GM12878 (cell line): Measurements from ENCODE around the gene KRT80. TPM values are rescaled to one million over a fixed set of nuclear protein-coding genes. Genes with fewer than 3 reads are reported as not detected.

Experiments
- ATAC-seq: fragments of 200-7000 bp; cut with Tn5 transposase; 3 replicates; pipeline ENCODE4 v1.9.1; 2020; ENCODE audit warnings: mild to moderate bottlenecking, moderate library complexity
- BruUV-seq: library from RNA; stranded (reverse); fragments of 400-500 nt; replicated peaks from 2 replicates; lab custom pipeline; 2021; lab: Mats Ljungman, UMichigan
- CTCF ChIA-PET: fragments of 300-600 bp; sonication (Branson Sonifier 250); formaldehyde crosslinking; extraction: SDS; loops from one replicate; lab custom pipeline; 2021; ENCODE audit warnings: inconsistent platforms; lab: Yijun Ruan, JAX
- POLR2A ChIA-PET: fragments of 350-600 bp; formaldehyde crosslinking; extraction: SDS; loops from one replicate; lab custom pipeline; 2021; ENCODE audit warnings: inconsistent platforms; lab: Charles Lee
- RAD21 ChIA-PET: fragments of 300-600 bp; sonication (Branson Sonifier 250); formaldehyde crosslinking; loops from one replicate; lab custom pipeline; 2023; ENCODE audit warnings: antibody characterized with exemption; ENCODE audit not compliant: unreplicated experiment; lab: Charles Lee
- SMC1A ChIA-PET: fragments of 300-600 bp; sonication (Branson Sonifier 250); formaldehyde crosslinking; loops from one replicate; lab custom pipeline; 2023; ENCODE audit not compliant: unreplicated experiment, uncharacterized antibody; lab: Charles Lee
- DNase-seq: peaks from one replicate; pipeline ENCODE4 v3.0.0-alpha.2; 2011; ENCODE audit warnings: low read depth, low spot score
- FAIRE-seq: peaks from 3 replicates; lab custom pipeline; 2011; peaks lifted over from hg19 to GRCh38; lab: Jason Lieb, UNC
- H2AFZ ChIP-seq: 2 replicates; pipeline ENCODE4 v1.6.0; 2011; ENCODE audit warnings: low read depth, low read length, control low read depth; ENCODE audit not compliant: control insufficient read depth
- H3K27ac ChIP-seq: 2 replicates; pipeline ENCODE4 v1.5.1; 2011; ENCODE audit warnings: control low read depth; ENCODE audit not compliant: control insufficient read depth, insufficient read depth
- H3K27me3 ChIP-seq, 2 experiments: replicated peaks in 1 of 2; 2 replicates each; pipeline versions ENCODE4 v1.6.0 to v1.6.1; 2011; ENCODE audit warnings: low read length in 1 of 2; ENCODE audit not compliant: control insufficient read depth in 2 of 2, insufficient read depth in 2 of 2
- H3K36me3 ChIP-seq, 2 experiments: 2 replicates each; pipeline ENCODE4 v1.5.1; 2011; ENCODE audit warnings: low read length in 1 of 2; ENCODE audit not compliant: control insufficient read depth in 2 of 2, insufficient read depth in 2 of 2
- H3K4me1 ChIP-seq: 2 replicates; pipeline ENCODE4 v1.6.1; 2011; ENCODE audit warnings: mild to moderate bottlenecking, low read length, moderate library complexity, mixed read lengths; ENCODE audit not compliant: control insufficient read depth, insufficient read depth
- H3K4me2 ChIP-seq: 2 replicates; pipeline ENCODE4 v1.6.0; 2011; ENCODE audit warnings: control low read depth; ENCODE audit not compliant: control insufficient read depth, insufficient read depth
- H3K4me3 ChIP-seq: fragments of 200-600 bp; sonication (generic); 2 replicates; pipeline ENCODE4 v1.5.1; 2016
- H3K79me2 ChIP-seq: 2 replicates; pipeline ENCODE4 v1.6.0; 2011; ENCODE audit warnings: low read length; ENCODE audit not compliant: control insufficient read depth, insufficient read depth
- H3K9ac ChIP-seq: 2 replicates; pipeline ENCODE4 v1.8.0; 2011; ENCODE audit warnings: low read length, control low read depth, mixed read lengths; ENCODE audit not compliant: control insufficient read depth, insufficient read depth
- H3K9me3 ChIP-seq: replicated peaks from 3 replicates; pipeline ENCODE4 v1.5.1; 2011; ENCODE audit warnings: mild to moderate bottlenecking, low read length; ENCODE audit not compliant: control insufficient read depth, insufficient read depth
- H4K20me1 ChIP-seq: 2 replicates; pipeline ENCODE4 v1.6.0; 2011; ENCODE audit not compliant: control insufficient read depth, insufficient read depth
- HDGF ChIP-seq: fragments of 450-650 bp; IDR thresholded peaks from 2 replicates; pipeline ENCODE4 v1.6.1; 2016; ENCODE audit warnings: antibody characterized with exemption
- MYB ChIP-seq: fragments of 150-350 bp; IDR thresholded peaks from 2 replicates; pipeline ENCODE4 v1.6.1; 2014; ENCODE audit warnings: mild to moderate bottlenecking, low read depth, low read length, borderline replicate concordance
- RELB ChIP-seq: fragments of 450-650 bp; IDR thresholded peaks from 2 replicates; pipeline ENCODE4 v1.6.1; 2017; ENCODE audit warnings: low read depth, mild to moderate bottlenecking, moderate library complexity
- SIN3A ChIP-seq: IDR thresholded peaks from 2 replicates; pipeline ENCODE4 v1.6.1; 2012; ENCODE audit warnings: low read depth, low read length, improper control_type of control experiment
- ZSCAN29 ChIP-seq: fragments of 450-650 bp; IDR thresholded peaks from 2 replicates; pipeline ENCODE4 v1.6.1; 2017; ENCODE audit warnings: mild to moderate bottlenecking, moderate library complexity
- WGBS: methylation state at CpG from one replicate; pipeline ENCODE4 v1.1.6; 2016; ENCODE audit warnings: low lambda C conversion rate; ENCODE audit not compliant: insufficient replicate concordance, insufficient coverage; ENCODE audit errors: missing lambda C conversion rate; 5-methylcytosine and 5-hydroxymethylcytosine counted together
- in situ Hi-C: fragments of 300-500 bp; cut with MboI; formaldehyde crosslinking; loops from 9 replicates; pipeline ENCODE4 v1.14.3; 2018; ENCODE audit warnings: mixed read lengths
- intact Hi-C: fragments of 100-400 bp; cut with micrococcal nuclease; formaldehyde crosslinking; loops from one replicate; pipeline ENCODE4 v1.14.2; 2022; ENCODE audit not compliant: unreplicated experiment
- polyA plus RNA-seq, 11 experiments: library from polyadenylated mRNA; depleted of rRNA in 4 of 11; unstranded in 6 of 11; stranded (reverse) in 5 of 11; fragments of >200 nt; fragmentation: Nextera tagmentation in 4 of 11; fragmentation: Illumina TruSeq in 1 of 11; extraction: Ambion mirVana in 4 of 11; extraction: Trizol in 1 of 11; gene quantifications; 1 replicate in 1 of 11; 2 replicates in 10 of 11; pipeline versions ENCODE4 v1.2.1 to v1.2.3, GENCODE V29; 2011 to 2016; ENCODE audit warnings: inconsistent platforms in 2 of 11, missing spikeins in 2 of 11, low read depth in 1 of 11
- total RNA-seq, 4 experiments: library from RNA; depleted of rRNA in 3 of 4; stranded (reverse); fragments of >200 nt in 3 of 4; fragmentation: Illumina TruSeq in 1 of 4; extraction: Trizol in 1 of 4; gene quantifications; 2 replicates each; pipeline versions ENCODE4 v1.2.1 to v1.2.3, GENCODE V29; 2013 to 2021

KRT80 gene
- total and polyA plus RNA-seq, 10 of the 15 experiments (the other 5 are each of a cell fraction or from before 2014, with no cell fraction given) = 0.01 TPM; not detected in 9

- H2AFZ ChIP-seq = no peak overlapping the region
- H3K9me3 ChIP-seq = no peaks in the 10 kb centered on the region
- H3K27me3 ChIP-seq = no peaks in the 10 kb centered on the region
- intact Hi-C loops (loop anchor here (1.0 to 5.0 kb wide), 3 partner anchors 55 to 720 kb away; no protein-coding TSS in a partner anchor), in situ Hi-C loops (loop anchor here (10.0 kb wide), 1 partner anchor 167 kb away; the partner anchor contains the start of gene KRT83)
- ChIA-PET POLR2A (no interaction called here), RAD21 (interaction anchor here (1.5 kb wide), 1 partner anchor 170 kb away, joined by 7 read pairs; no protein-coding TSS in a partner anchor), CTCF (interaction anchor here (0.7 to 6.2 kb wide), 9 partner anchors 86 to 722 kb away, joined by 3 to 53 read pairs (median 3); no protein-coding TSS in a partner anchor), SMC1A (interaction anchor here (0.8 to 3.7 kb wide), 3 partner anchors 59 to 823 kb away, joined by 3 to 13 read pairs (median 3); no protein-coding TSS in a partner anchor)
- WGBS = 14% methylated on average over 5 of the region's 5 CpGs
- no peak for FAIRE-seq
- no peak overlapping the region for H3K4me2 ChIP-seq
- no TSS peak for BruUV-seq
- TF ChIP-seq SIN3A = no peak
- no peak for TF ChIP-seq HDGF
- TF ChIP-seq ZSCAN29 = no peak
- TF ChIP-seq RELB = no peak
- no peak for TF ChIP-seq MYB
- no peak overlapping the region for H3K9ac ChIP-seq
- H3K36me3 ChIP-seq = no peaks in the 10 kb centered on the region
- H3K79me2 ChIP-seq = no peaks in the 10 kb centered on the region
- no peaks in the 10 kb centered on the region for H4K20me1 ChIP-seq
- ATAC-seq = no peak
- H3K4me1 ChIP-seq = no peaks in the 10 kb centered on the region
- no peak for DNase-seq
- no peak overlapping the region for H3K4me3 ChIP-seq
- H3K27ac ChIP-seq = no peak overlapping the region
These were observed 34.2 kb downstream of the KRT80 start for GRCh38 chr12:52157566-52158150.
